GM21723 (cell line): ENCODE results near the gene TAS2R8.
"Not testable (repeated sequence)": the region's sequence is repeated elsewhere in the genome, so short reads cannot be mapped to it uniquely, and the experiment has no call there.

ENCODE experiments used
- ATAC-seq: cut with Tn5 transposase; IDR thresholded peaks from one replicate; pipeline ENCODE4 v1.9.1; 2021; ENCODE audit warnings: mild to moderate bottlenecking, moderate library complexity; ENCODE audit not compliant: unreplicated experiment

Gene TAS2R8, protein sequence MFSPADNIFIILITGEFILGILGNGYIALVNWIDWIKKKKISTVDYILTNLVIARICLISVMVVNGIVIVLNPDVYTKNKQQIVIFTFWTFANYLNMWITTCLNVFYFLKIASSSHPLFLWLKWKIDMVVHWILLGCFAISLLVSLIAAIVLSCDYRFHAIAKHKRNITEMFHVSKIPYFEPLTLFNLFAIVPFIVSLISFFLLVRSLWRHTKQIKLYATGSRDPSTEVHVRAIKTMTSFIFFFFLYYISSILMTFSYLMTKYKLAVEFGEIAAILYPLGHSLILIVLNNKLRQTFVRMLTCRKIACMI

DNA sequence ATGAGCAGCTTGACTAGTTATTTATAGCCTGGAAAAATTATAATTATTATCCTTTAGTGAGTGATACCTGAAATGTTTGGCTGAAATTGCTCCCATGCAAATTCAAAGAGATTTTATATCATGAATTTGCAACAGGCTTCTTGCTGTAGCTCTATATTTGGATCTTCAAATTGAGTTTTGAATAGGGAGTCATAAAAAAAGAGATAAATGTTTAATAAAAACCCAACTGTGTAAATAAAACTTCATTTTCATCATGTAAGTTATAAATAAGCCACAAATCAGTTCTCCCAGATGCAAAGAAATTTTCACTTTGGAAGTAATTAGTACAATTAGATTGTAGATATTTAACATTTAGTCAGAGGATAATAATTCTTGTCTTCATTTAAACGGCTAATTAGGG, at the start of gene TAS2R8:
TSS of gene TAS2R8 (minus strand) at position 101 of the 400 bp plus-strand sequence. CDS start 306 bp downstream, outside the sequence.
- no peak for ATAC-seq

- ATAC-seq: no peak
Observed at GRCh38 chr12:10855807-10856206, 48.7 kb upstream of the TAS2R8 start.

DNA sequence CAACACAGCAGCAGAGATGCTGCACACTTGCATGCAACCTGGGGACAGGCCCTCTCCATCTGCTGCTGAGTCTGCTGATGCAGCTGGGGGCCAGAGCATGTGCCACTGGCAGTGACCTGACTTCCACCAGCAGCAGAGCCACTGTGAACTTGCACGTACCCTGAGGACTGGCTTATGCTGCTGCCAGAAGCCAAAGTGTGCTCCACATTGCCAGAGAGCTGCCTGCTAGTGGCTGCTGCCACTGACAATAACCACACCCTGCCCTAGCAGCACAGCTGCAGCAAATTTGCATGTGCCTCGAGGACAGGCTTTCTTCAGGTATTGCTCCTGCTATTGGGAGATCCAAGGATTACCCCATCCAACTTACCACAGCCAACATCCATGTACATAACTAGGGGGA, 46.7 kb upstream of the TAS2R8 start:
- ATAC-seq: no peak

DNA sequence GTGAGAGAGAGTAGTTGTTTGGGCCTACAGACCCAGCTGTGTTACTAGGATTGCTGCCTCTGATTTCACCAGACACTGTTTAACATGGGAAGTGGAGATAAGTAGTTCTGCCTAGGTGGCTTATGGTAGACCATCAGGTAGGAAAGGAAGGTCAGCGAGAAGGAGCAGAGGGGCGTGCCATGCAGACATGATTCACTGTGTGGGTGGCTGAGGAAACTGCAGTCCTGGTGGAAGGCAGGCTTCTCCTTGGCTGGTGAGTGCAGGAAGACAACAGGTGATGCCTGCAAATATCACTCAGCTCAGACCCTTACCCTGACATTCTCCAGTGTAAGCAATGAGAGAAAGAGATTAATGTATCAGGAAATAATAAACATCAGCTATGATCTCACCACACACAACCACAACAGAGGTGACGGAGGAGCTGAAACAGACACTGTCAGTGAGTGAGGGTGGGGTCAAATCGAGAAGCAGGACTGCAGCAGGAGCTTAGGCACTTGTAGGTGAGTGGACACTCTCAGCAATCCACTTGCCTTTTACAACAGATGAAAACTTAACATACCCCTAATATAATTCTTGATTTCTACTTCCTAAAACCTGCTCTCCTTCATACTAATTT, 44.3 kb upstream of the TAS2R8 start:
- no peak for ATAC-seq

GRCh38 chr12:10849425-10849878, 42.4 kb upstream of the TAS2R8 start, which contains the start of gene PRR4:
TSS of gene PRR4 (minus strand) at chr12:10849475. CDS start at chr12:10849437, 38 bp downstream.
- no peak for ATAC-seq

GRCh38 chr12:10847744-10848143, 40.7 kb upstream of the TAS2R8 start:
- no peak for ATAC-seq

DNA sequence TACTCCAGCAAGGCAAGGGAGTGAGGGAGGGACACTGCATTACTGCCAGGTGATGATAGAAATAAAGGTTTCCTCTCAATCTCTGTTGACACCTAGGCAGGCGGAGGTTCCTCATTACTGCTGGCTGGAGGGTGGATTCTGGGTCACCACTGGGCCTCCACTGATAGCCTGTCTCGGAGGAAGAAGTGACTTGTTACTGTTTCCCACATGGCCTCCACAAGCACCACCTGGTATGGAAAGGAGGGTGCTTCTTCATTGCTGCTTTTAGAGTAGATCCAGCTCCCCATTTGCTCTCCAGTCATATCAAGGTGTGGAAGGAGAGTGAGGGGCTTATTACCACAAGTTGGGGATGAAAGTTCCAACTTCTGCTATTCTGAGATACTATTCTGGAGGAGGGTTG, 35.8 kb upstream of the TAS2R8 start:
- ATAC-seq: no peak

DNA sequence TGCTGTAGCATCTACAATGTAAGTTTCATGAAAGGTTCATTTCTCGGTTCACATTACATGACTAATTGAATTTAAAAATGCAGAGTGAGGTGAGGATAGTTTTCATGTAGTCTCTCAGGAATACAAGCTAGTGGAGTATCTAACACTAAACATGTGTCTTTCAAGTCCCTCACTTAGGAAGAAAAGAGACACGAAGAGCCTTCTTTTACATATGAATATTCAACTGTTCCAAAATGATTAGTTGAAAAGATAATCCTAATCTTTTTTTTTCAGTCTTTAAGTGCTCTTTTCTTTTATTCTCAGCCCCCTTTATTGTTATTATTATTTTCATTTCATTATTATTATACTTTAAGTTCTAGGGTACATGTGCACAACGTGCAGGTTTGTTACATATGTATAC, 31.4 kb upstream of the TAS2R8 start:
- ATAC-seq: no peak

GRCh38 chr12:10829994-10830393, 22.9 kb upstream of the TAS2R8 start:
- no peak for ATAC-seq

- no peak for ATAC-seq
Observed at GRCh38 chr12:10826258-10826657, 19.2 kb upstream of the TAS2R8 start, which contains the start of gene TAS2R10. TSS of gene TAS2R10 (minus strand) at chr12:10826358. CDS start at chr12:10826269, 89 bp downstream.

GRCh38 chr12:10824957-10825356, 17.9 kb upstream of the TAS2R8 start:
- ATAC-seq: no peak

DNA sequence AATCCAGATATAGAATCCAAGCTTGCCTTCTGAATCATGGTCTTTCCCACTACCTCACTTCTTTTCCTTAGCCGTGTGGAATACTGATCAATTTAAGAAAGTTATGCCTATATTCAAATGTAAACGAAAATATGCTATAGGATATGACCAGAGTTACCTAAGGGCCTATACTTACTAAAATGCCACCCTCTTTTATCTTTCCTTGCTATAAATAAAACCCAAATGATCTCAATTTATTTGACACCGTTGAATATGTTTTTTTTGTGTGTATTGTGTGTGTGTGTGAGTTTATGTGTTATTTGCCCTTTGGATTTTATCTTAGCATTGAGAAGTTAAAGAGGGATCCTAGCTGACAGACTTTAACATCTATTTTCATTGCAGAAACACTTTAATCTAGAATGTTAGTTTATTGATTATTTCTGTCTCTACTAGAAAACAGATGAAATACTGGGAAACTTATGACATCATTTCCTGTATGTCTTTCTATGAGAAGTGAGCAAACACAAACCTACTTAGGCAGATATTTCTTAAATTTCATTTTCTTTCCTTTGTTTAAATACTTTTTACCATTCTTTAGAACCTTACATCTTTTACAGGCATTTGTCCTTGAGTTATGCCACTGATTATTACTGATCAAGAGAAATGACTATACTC, 4.9 kb upstream of the TAS2R8 start:
- no peak for ATAC-seq

- no peak for ATAC-seq
Observed at GRCh38 chr12:10810068-10810467, 3.0 kb upstream of the TAS2R8 start, which contains the start of gene TAS2R9. TSS of gene TAS2R9 (minus strand) at chr12:10810168. CDS start at chr12:10810075, 93 bp downstream.

DNA sequence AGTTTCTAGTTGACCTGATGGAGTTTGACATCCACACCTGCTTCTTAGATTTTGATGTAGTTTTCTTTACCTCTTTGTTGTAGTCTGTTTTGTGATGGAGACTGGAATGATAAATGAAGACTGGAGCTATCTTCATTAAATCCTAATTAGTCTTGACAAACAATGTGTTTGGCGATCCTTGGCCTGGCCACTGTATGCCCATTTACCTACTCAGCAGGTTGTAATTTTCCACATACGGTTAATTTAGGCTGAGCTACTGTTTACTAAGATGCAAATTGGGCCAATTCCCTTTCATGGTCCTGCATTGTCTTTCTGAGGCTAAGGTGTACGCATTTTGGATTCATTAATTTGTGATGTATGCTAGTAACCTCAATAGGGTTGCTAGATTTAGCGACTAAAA, 4.5 kb downstream of the TAS2R8 start, which contains the start of gene TAS2R7:
TSS of gene TAS2R7 (minus strand) at position 41 of the 400 bp plus-strand sequence. CDS start 57 bp downstream, outside the sequence.
- ATAC-seq: no peak

GRCh38 chr12:10801741-10802140, 5.3 kb downstream of the TAS2R8 start:
- no peak for ATAC-seq

DNA sequence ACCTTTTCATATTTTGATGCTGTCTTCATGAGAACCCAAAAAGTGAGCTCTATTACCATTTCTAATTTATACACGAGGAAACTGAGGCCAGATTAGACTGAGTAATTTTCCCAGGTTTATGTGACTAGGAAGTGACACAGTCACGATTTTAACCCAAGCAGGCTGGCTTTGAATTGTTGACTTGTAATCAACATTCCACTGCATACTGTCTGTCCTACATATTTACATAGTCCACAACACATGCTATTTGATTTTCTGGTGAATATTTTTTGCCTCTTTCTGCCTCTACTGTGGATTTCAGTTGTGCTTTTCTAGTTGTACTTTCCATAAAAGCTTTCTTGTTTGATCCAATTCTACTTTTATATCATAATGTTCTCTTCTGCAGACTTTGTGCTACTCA, 12.9 kb downstream of the TAS2R8 start:
- ATAC-seq: no peak

GRCh38 chr12:10791769-10792168, 15.3 kb downstream of the TAS2R8 start:
- not testable (repeated sequence) for ATAC-seq

DNA sequence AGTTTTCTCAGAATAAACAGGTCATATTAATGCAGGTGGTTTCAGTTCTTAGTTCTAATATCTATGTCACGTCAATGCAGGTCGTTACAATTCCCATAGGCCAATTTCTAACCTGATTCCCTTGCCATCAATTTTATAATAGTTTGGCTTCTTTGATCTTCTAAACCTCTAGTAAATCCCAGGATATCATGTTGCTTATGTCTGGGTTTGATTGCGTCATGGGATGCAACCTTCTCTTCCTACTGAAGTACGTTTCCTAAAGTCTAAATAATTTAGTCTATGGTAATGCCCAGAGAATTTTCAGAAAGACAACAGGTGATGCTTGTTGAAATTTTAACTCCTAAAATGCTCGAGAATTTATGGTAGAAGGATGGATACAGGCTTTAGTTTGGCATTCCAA, 23.8 kb downstream of the TAS2R8 start:
- no peak for ATAC-seq

GRCh38 chr12:10779103-10779502, 28.0 kb downstream of the TAS2R8 start:
- ATAC-seq: no peak

- no peak for ATAC-seq
Observed at GRCh38 chr12:10771132-10771733, 35.9 kb downstream of the TAS2R8 start.

DNA sequence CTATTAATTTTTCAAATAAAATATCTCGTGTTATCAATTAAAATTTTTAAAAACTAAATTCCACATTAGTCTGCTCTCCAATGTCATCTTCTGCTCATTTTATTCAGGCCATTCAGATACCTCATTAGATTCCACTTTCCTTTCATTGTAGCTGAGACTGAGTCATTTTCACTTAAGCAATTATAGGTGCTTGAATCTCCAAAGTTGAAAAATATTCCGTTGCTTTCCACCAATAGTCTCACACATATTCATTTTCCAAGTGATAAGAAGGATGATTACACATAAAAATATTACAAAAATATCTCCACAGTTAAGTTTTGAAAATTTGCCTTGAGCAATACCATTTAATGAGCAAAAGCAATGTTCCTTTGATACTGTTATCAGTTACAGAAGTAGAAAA, 47.4 kb downstream of the TAS2R8 start:
- no peak for ATAC-seq
